Erythroblast (primary cell): Measurements from ENCODE around the gene ZNF581.

Experiments used
- DNase-seq, 2 experiments: peaks; one replicate each; lab custom pipeline; 2025; lab: John Stamatoyannopoulos, UW
- GATA1 ChIP-seq: IDR thresholded peaks from 2 replicates; pipeline ENCODE4 v1.6.1; 2011; ENCODE audit warnings: low read depth, mild to moderate bottlenecking, control low read depth, low read length, moderate library complexity
- POLR2A ChIP-seq: IDR thresholded peaks from 2 replicates; pipeline ENCODE4 v1.6.1; 2011; ENCODE audit warnings: mild to moderate bottlenecking, low read length

ZNF581 gene

GRCh38 chr19:55603581-55604292, 39.7 kb upstream of the ZNF581 start:
- peak; percentile 44 to 47 for DNase-seq
- TF ChIP-seq GATA1 (no peak), POLR2A (no peak)

GRCh38 chr19:55605207-55605636, 38.2 kb upstream of the ZNF581 start:
- peak; percentile 92 to 94 for DNase-seq
- TF ChIP-seq GATA1 (no peak), POLR2A (peak; percentile 57)

- peak; percentile 20 for TF ChIP-seq POLR2A
- no peak for TF ChIP-seq GATA1
- DNase-seq, result peak; percentile 80 to 85
Measured at GRCh38 chr19:55605637-55606470, 37.6 kb upstream of the ZNF581 start, which contains the start of gene ZNF865. ZNF865 (plus strand) TSS chr19:55605647; CDS start chr19:55613619, 7,972 bp downstream.

- DNase-seq, result no peak
- TF ChIP-seq POLR2A (no peak), GATA1 (no peak)
Measured at GRCh38 chr19:55606471-55606787, 37.0 kb upstream of the ZNF581 start.

- no peak for DNase-seq
- TF ChIP-seq POLR2A (no peak), GATA1 (no peak)
Measured at GRCh38 chr19:55606817-55607216, 36.6 kb upstream of the ZNF581 start.

- TF ChIP-seq POLR2A, result no peak
- TF ChIP-seq GATA1, result no peak
- no peak for DNase-seq
Measured at GRCh38 chr19:55609326-55609725, 34.1 kb upstream of the ZNF581 start.

GRCh38 chr19:55611300-55611982, 32.0 kb upstream of the ZNF581 start:
- TF ChIP-seq POLR2A, result no peak
- TF ChIP-seq GATA1, result no peak
- no peak for DNase-seq

DNA sequence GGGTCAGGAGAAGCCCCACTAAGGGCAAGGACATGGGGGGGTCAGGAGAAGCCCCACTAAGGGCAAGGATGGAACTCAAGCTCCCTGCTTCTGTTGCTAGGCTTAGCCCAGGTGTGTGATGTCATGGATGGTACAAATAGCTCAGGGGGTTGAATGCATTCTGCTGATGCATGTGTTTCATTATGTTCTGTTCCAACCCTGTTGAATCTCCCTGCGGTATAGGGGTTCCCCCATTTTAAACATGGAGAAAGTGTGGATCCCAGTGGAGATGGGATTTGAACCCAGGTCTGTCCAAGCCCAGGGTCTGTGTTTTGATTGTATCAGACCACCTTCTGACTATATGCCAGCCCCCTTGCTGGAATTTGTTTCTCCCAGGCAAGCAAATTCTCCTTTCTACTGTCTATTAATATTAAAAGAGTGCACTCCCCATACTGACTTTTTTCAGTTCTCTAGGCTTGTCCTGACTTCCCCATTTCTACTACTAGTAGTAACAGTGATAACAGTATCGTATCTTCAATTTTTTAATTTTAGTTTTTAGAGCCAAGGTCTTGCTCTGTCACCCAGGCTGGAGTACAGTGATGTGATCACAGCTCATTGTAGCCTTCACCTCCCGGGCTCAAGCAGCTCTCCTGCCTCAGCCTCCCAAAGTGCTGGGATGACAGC, 31.3 kb upstream of the ZNF581 start:
- no peak for DNase-seq
- no peak for TF ChIP-seq GATA1
- no peak for TF ChIP-seq POLR2A

GRCh38 chr19:55613396-55613795, 30.1 kb upstream of the ZNF581 start:
- TF ChIP-seq GATA1 (no peak), POLR2A (no peak)
- no peak for DNase-seq

DNA sequence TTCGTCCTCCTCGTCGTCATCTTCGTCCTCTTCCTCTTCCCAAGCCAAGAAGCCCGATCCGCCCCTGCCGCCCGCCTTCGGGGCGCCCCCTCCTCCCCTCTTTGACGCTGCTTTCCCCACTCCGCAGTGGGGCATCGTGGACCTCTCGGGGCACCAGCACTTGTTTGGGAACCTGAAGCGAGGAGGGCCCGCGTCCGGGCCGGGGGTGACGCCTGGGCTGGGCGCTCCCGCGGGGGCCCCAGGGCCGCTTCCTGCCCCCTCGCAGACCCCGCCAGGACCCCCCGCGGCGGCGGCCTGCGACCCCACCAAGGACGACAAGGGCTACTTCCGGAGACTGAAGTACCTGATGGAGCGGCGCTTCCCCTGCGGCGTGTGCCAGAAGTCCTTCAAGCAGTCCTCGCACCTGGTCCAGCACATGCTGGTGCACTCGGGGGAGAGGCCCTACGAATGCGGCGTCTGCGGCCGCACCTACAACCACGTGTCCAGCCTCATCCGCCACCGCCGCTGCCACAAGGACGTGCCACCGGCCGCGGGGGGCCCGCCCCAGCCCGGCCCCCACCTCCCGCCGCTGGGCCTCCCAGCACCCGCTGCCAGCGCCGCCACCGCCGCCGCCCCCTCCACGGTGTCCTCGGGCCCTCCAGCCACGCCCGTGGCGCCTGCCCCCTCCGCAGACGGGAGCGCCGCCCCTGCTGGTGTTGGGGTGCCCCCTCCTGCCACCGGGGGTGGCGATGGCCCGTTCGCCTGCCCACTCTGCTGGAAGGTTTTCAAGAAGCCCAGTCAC, 29.3 kb upstream of the ZNF581 start:
- no peak for TF ChIP-seq POLR2A
- no peak for TF ChIP-seq GATA1
- DNase-seq, result no peak

DNA sequence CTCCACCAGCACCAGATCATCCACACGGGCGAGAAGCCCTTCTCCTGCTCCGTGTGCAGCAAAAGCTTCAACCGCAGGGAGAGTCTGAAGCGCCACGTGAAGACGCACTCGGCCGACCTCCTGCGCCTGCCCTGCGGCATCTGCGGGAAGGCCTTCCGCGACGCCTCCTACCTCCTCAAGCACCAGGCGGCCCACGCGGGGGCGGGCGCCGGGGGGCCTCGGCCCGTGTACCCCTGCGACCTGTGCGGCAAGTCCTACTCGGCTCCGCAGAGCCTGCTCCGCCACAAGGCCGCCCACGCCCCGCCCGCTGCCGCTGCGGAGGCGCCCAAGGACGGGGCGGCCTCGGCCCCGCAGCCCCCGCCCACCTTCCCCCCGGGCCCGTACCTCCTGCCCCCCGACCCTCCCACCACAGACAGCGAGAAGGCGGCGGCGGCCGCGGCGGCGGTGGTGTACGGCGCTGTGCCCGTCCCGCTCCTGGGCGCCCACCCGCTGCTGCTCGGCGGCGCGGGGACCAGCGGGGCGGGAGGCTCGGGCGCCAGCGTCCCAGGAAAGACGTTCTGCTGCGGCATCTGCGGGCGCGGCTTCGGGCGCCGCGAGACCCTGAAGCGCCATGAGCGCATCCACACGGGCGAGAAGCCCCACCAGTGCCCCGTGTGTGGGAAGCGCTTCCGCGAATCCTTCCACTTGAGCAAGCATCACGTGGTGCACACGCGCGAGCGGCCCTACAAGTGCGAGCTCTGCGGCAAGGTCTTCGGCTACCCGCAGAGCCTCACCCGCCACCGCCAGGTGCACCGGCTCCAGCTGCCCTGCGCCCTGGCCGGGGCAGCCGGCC, 28.5 kb upstream of the ZNF581 start:
- TF ChIP-seq POLR2A (no peak), GATA1 (no peak)
- DNase-seq, result no peak

GRCh38 chr19:55615543-55616394, 27.7 kb upstream of the ZNF581 start:
- DNase-seq, result no peak
- TF ChIP-seq GATA1 (no peak), POLR2A (no peak)
